Limb (tissue), 2 donors: ENCODE results near the gene GHRH.

Experiments used
- DNase-seq, 2 donors: peaks; one replicate each; pipeline ENCODE4 v3.0.0-alpha.2; 2016; ENCODE audit errors: extremely low spot score in 2 of 2

GHRH gene

DNA sequence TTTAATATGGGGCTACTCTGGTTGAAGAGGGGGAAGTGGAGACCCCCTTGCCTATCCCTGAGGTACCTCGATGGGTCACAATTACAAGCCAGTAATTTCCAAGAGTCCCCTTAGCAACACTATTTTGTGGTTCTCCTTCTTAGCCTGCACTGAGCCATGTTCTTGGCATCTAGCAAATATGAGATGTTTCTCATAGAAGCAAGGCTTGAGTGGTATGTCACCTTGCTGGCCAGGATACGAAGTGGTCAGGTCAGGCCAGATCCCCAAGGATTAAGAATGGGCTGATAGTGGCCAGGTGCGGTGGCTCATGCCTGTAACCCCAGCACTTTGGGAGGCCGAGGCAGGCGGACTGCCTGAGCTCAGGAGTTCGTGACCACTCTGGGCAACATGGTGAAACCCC is 2.1 kb upstream of the GHRH start:
- DNase-seq, result no peak

DNA sequence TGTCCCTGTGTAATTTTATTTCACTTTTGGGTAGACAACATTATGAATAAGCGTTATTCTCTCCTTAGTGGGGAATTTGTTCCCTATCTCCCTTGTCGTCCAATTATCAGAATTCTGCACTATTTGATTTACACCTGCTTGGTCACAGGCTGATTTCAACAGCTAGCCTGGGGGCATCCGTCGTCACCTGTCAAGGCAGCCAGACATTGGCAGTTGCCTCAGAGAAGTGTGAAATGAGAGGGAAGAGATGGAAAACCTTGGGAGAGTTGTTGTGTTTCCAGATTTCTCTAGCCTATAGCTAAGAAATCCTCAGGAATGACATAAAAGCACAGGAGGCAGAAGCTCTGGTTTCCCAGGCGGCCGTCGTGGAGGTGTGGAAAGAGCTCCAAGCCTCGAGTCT is 891 bp upstream of the GHRH start:
- DNase-seq, result no peak

DNA sequence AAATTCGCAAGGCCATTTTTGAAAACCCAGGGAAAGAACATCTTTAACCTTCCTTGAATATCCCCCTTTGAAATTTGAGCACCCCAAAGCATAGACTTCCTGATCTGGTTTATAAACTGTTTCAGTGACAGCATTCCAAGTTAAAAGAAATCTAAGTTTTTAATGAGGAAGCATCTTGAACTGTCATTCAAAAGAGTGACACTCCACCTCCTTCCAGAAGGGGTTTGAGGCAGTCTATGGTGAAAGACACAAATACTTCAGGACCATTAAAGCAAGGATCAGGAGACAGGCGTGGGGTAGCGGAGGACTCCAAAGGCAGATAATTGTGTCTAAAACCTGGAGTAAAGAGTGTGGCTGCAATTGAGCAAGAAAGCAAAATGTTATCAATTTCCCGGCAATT is 691 bp downstream of the GHRH start:
- DNase-seq, result no peak

DNA sequence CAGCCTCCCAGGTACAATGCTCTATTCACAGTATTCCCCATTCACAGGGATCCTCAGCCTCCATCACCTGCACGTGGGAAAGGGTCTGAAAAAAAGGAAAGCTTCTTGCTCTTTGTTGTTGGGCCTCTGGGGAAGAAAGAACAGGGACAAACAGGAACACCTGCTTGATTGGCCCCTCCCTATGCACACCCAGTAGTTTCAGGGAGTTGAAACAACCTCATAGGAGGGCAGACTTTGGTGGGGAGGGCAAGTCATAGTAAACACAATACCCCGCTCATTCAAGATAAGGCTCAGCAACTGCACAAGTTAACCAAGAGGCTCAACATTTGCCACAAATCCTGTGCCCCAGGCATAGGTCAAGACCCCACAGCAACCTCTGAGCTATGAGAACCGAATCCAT is 1.7 kb downstream of the GHRH start:
- no peak for DNase-seq

DNA sequence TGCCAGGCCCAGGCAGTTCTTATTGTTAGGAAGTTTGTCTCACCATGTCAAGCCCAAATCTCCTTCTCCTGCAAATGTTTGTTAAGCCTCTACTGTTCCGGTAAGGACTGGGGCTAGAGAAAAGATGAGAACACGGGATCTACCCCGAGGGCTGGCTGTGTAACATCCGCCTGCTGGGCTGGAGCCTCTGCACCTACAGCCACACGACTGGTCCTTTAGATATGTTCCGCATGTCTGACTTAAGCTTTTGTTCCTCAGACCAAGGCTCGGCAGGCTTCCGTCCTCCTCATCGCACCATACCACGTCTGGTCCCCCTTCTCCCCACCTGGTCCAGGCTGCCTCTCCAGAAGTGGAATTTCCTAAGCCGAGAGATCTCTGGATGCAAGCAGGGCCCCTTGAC is 2.6 kb downstream of the GHRH start:
- DNase-seq, result no peak

GRCh38 chr20:37257988-37258387 is 3.6 kb downstream of the GHRH start:
- DNase-seq, result no peak

GRCh38 chr20:37257530-37257929 is 4.1 kb downstream of the GHRH start:
- no peak for DNase-seq

DNA sequence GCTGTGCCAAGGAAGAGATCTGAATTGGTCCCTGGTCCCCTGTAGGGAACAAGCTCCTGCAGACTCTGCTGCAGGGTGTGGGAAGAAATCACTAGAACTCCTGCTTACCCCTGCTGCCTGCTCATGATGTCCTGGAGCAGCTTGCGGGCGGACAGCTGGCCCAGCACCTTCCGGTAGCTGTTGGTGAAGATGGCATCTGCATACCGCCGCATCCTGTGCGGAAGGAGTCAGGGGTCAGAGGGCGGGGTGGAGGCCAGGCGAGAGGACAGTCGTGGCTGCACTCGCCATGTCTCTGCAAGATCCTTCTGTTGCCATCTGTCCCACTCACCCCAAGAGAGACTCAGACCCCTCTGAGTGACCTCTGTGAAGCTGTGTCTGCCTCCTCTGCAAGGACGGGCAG is 5.3 kb downstream of the GHRH start:
- no peak for DNase-seq

DNA sequence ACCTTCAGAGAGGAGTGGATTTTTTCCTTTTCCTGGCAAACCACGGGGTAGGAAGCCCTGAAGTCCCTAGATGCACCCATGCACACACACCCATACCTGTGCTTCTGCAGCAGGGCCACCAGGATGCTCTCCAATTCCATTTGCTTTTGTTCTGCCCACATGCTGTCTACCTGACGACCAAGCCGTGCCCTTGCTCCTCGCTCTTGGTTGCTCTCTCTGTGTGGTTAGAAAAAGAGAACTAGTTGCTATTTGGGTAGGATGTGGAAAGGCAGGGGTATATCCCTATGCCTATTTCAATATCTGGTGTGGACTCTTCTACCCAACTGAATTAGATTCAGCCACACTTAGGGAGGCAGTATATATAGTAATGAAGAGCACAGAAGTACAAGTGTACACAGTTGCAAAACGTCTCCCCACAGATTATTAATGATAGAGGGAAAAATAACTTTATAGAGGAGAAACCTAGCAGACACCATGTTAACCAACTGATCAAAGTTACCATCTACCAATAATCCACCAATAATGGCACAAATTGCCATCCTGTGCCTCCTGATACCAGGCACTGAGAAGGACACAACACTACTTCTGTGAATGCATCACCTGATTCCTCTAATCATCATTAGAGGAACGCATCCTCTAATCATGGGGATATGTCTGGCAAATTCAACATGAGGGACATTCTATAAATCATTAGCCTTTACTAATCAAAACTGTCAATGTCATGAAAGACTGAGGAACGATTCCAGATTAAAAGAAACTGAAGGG is 7.3 kb downstream of the GHRH start:
- no peak for DNase-seq

DNA sequence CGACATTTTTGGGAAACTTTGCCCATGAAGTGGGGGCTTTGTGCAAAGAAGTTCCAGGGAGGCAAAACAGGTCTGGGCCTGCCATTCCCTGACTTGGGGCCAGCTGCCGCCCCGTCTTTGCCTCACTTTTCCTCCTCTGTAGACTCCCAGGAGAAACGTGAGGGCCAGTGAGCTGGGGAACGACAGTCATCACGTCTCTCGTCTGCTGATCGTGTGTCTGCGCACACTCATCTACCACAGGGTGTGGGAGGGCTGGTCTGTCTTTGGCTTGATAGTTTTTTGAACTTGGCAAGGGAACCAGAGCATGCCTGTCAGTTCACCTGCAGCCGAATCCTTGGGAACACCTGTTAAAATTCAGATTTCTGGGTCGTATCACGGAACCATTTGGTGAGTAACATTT is 8.5 kb downstream of the GHRH start:
- DNase-seq, result no peak

GRCh38 chr20:37251825-37252477 is 9.7 kb downstream of the GHRH start:
- DNase-seq, result no peak

DNA sequence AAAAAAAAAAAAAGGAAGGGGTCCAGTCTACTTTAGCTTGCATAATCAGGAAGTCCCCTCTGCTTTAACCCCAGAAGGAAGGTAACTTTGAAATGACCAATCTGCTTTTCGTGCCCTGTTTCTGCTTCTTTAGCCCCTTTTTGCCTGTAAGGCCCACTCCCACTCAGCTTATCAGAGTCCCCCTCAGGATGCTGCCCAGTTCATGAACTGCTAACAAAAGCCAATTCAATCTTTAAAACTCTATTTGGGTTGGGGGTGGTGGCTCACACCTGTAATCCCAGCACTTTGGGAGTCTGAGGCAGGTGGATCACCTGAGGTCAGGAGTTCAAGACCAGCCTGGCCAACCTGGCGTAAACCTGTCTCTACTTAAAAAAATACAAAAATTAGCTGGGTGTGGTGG is 12.3 kb downstream of the GHRH start:
- DNase-seq, result no peak

- no peak for DNase-seq
Measured at GRCh38 chr20:37247547-37247946, 14.1 kb downstream of the GHRH start.

- DNase-seq, result no peak
Measured at GRCh38 chr20:37246736-37247135, 14.9 kb downstream of the GHRH start.

GRCh38 chr20:37245216-37246150 is 16.1 kb downstream of the GHRH start:
- no peak for DNase-seq

DNA sequence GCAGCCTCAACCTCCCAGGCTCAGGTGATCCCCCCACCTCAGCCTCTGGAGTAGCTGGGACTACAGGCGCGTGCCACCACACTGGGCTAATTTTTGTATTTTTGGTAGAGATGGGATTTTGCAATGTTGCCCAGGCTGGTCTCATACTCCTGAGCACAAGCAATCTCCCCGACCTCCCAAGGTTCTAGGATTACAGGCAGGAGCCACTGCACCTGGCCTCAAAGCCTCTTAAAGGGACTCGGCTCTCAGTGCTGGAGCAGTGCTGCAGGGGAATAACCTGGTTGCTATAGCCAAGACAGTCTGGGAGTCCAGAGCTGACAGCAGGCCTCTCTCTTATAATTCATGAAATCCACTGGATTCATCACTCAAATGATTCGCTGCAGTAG is 17.0 kb downstream of the GHRH start:
- DNase-seq, result no peak

- no peak for DNase-seq
Measured at GRCh38 chr20:37243937-37244571, 17.6 kb downstream of the GHRH start.

- DNase-seq, result no peak
Measured at GRCh38 chr20:37243076-37243936, 18.3 kb downstream of the GHRH start.

- no peak for DNase-seq
Measured at GRCh38 chr20:37242503-37242902, 19.1 kb downstream of the GHRH start.

GRCh38 chr20:37240337-37241067 is 21.1 kb downstream of the GHRH start:
- DNase-seq, result no peak
